Fibroblast of peridontal ligament (primary cell): Measurements from ENCODE around the gene B3GNT9.
A peak's percentile ranks its signal among the peaks of the same experiment; 100 is the strongest.

Experiments
- DNase-seq: peaks from one replicate; pipeline ENCODE4 v3.0.0-alpha.2; 2010; ENCODE audit errors: extremely low read depth

The B3GNT9 gene

GRCh38 chr16:67150833-67151396 is at the start of gene B3GNT9:
TSS of gene B3GNT9 (minus strand) at chr16:67150998. CDS start at chr16:67150485, 513 bp downstream.
- peak; percentile 76 for DNase-seq

GRCh38 chr16:67200491-67200890 is 49.7 kb upstream of the B3GNT9 start:
- DNase-seq: no peak

GRCh38 chr16:67199808-67200198 is 49.0 kb upstream of the B3GNT9 start:
- no peak for DNase-seq

- no peak for DNase-seq
These were observed 48.4 kb upstream of the B3GNT9 start, which contains the start of gene ELMO3 for GRCh38 chr16:67199011-67199807. TSS of gene ELMO3 (plus strand) at chr16:67199131. CDS start at chr16:67199327, 196 bp downstream.

- peak; percentile 47 for DNase-seq
These were observed 47.5 kb upstream of the B3GNT9 start for GRCh38 chr16:67198238-67198734.

- no peak for DNase-seq
These were observed 46.9 kb upstream of the B3GNT9 start for GRCh38 chr16:67197704-67198103.

- no peak for DNase-seq
These were observed 46.1 kb upstream of the B3GNT9 start for GRCh38 chr16:67196881-67197280.

GRCh38 chr16:67195676-67196075 is 44.9 kb upstream of the B3GNT9 start:
- DNase-seq: no peak

- DNase-seq: no peak
These were observed 43.5 kb upstream of the B3GNT9 start for GRCh38 chr16:67194260-67194659.

GRCh38 chr16:67193536-67193935 is 42.7 kb upstream of the B3GNT9 start:
- no peak for DNase-seq

GRCh38 chr16:67192781-67193361 is 42.1 kb upstream of the B3GNT9 start:
- DNase-seq: no peak

- peak; percentile 90 for DNase-seq
These were observed 41.3 kb upstream of the B3GNT9 start, which contains the start of gene E2F4 for GRCh38 chr16:67191995-67192681. TSS of gene E2F4 (plus strand) at chr16:67192155. CDS start at chr16:67192228, 73 bp downstream.

- DNase-seq: no peak
These were observed 40.7 kb upstream of the B3GNT9 start for GRCh38 chr16:67191411-67191994.

GRCh38 chr16:67190448-67191399 is 39.9 kb upstream of the B3GNT9 start:
- DNase-seq: peak; percentile 30

- DNase-seq: no peak
These were observed 39.2 kb upstream of the B3GNT9 start, which contains the start of gene EXOC3L1 for GRCh38 chr16:67190041-67190440. TSS of gene EXOC3L1 (minus strand) at chr16:67190136. CDS start at chr16:67189676, 460 bp downstream.

GRCh38 chr16:67188798-67189197 is 38.0 kb upstream of the B3GNT9 start:
- DNase-seq: no peak

- no peak for DNase-seq
These were observed 37.5 kb upstream of the B3GNT9 start for GRCh38 chr16:67188323-67188722.

- no peak for DNase-seq
These were observed 36.5 kb upstream of the B3GNT9 start for GRCh38 chr16:67187175-67187890.

- peak; percentile 48 for DNase-seq
These were observed 35.8 kb upstream of the B3GNT9 start for GRCh38 chr16:67186550-67186950.
